Measurements from ENCODE around the gene TM9SF2.
"Not testable (repeated sequence)": the region's sequence is repeated elsewhere in the genome, so short reads cannot be mapped to it uniquely, and the experiment has no call there.

The TM9SF2 gene

GRCh38 chr13:99564386-99564785 is 63.1 kb downstream of the TM9SF2 start:
- DNase-seq (ENCODE audit: low read depth): no peak
- TF ChIP-seq CTCF (IDR thresholded peaks at IDR 0.05; ENCODE audit: control insufficient read depth, extremely low read depth, insufficient read depth): no peak
- H3K4me3 ChIP-seq (ENCODE audit: low read depth, low read length): no peak overlapping the region

- DNase-seq (ENCODE audit: low read depth): no peak
- no peak overlapping the region for H3K4me3 ChIP-seq (ENCODE audit: low read depth, low read length)
- no peak for TF ChIP-seq CTCF (IDR thresholded peaks at IDR 0.05; ENCODE audit: control insufficient read depth, extremely low read depth, insufficient read depth)
Measured at GRCh38 chr13:99565478-99566124, 64.3 kb downstream of the TM9SF2 start.

- H3K4me3 ChIP-seq (ENCODE audit: low read depth, low read length): no peak overlapping the region
- no peak for TF ChIP-seq CTCF (IDR thresholded peaks at IDR 0.05; ENCODE audit: control insufficient read depth, extremely low read depth, insufficient read depth)
- no peak for DNase-seq (ENCODE audit: low read depth)
Measured at GRCh38 chr13:99566125-99567083, 65.1 kb downstream of the TM9SF2 start.

GRCh38 chr13:99568901-99569300 is 67.6 kb downstream of the TM9SF2 start:
- not testable (repeated sequence) for DNase-seq (ENCODE audit: low read depth); H3K4me3 ChIP-seq (ENCODE audit: low read depth, low read length)

- DNase-seq (ENCODE audit: low read depth): no peak
- TF ChIP-seq CTCF (IDR thresholded peaks at IDR 0.05; ENCODE audit: control insufficient read depth, extremely low read depth, insufficient read depth): no peak
- no peak overlapping the region for H3K4me3 ChIP-seq (ENCODE audit: low read depth, low read length)
Measured at GRCh38 chr13:99572131-99572530, 70.9 kb downstream of the TM9SF2 start.

GRCh38 chr13:99572921-99573320 is 71.6 kb downstream of the TM9SF2 start:
- H3K4me3 ChIP-seq (ENCODE audit: low read depth, low read length): no peak overlapping the region
- TF ChIP-seq CTCF (IDR thresholded peaks at IDR 0.05; ENCODE audit: control insufficient read depth, extremely low read depth, insufficient read depth): no peak
- no peak for DNase-seq (ENCODE audit: low read depth)

- H3K4me3 ChIP-seq (ENCODE audit: low read depth, low read length): no peak overlapping the region
- no peak for DNase-seq (ENCODE audit: low read depth)
- TF ChIP-seq CTCF (IDR thresholded peaks at IDR 0.05; ENCODE audit: control insufficient read depth, extremely low read depth, insufficient read depth): no peak
Measured at GRCh38 chr13:99575376-99576120, 74.3 kb downstream of the TM9SF2 start.
